Measurements from ENCODE around the gene TEX26. TPM values are rescaled to one million over a fixed set of nuclear protein-coding genes. Genes with fewer than 3 reads are reported as not detected.

TEX26 gene
- polyA plus RNA-seq, 1 experiment: not detected

DNA sequence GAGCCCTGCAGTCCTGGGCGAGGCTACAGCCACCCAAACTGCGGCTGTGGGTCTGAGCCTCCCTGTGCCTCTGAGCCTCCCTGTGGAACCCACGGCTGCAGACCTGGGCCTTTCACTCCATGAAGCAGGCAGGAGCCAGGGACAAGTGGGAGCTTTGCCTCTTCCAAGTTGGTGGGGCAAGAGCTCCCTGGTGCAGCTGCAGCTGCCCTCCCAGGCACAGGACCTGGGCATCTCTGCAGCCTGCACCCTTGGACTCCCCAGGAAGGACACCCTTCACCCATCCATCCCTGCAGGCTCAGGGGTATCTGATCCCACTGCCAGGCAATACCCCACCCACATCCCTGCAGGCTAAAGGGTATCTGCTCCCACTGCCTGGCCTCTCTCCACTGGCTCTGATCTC lies 2.3 kb downstream of the TEX26 start:
- no peak for DNase-seq (ENCODE audit: low read depth)
- ChIA-PET CTCF (interaction anchor here (0.9 kb wide), 1 partner anchor 9 kb away, joined by 4 read pairs; no protein-coding TSS in a partner anchor), POLR2A (no interaction called here)
- H3K4me3 ChIP-seq (ENCODE audit: low read depth, low read length): no peak overlapping the region
- no peaks in the 10 kb centered on the region for H3K36me3 ChIP-seq (ENCODE audit: control insufficient read depth, insufficient read depth, low read length)
- peaks cover 13% of the 10 kb centered on the region for H3K27me3 ChIP-seq (ENCODE audit: control insufficient read depth, insufficient read depth, low read length)
- TF ChIP-seq, protein P1, sequence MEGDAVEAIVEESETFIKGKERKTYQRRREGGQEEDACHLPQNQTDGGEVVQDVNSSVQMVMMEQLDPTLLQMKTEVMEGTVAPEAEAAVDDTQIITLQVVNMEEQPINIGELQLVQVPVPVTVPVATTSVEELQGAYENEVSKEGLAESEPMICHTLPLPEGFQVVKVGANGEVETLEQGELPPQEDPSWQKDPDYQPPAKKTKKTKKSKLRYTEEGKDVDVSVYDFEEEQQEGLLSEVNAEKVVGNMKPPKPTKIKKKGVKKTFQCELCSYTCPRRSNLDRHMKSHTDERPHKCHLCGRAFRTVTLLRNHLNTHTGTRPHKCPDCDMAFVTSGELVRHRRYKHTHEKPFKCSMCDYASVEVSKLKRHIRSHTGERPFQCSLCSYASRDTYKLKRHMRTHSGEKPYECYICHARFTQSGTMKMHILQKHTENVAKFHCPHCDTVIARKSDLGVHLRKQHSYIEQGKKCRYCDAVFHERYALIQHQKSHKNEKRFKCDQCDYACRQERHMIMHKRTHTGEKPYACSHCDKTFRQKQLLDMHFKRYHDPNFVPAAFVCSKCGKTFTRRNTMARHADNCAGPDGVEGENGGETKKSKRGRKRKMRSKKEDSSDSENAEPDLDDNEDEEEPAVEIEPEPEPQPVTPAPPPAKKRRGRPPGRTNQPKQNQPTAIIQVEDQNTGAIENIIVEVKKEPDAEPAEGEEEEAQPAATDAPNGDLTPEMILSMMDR (IDR thresholded peaks at IDR 0.05; ENCODE audit: insufficient read depth, low read depth, low read length): no peak

GRCh38 chr13:30936971-30937370 lies 4.5 kb downstream of the TEX26 start:
- TF ChIP-seq, protein P1 (IDR thresholded peaks at IDR 0.05; ENCODE audit: insufficient read depth, low read depth, low read length): no peak
- no peak for DNase-seq (ENCODE audit: low read depth)
- CTCF ChIA-PET: no interaction called here
- Histone ChIP-seq H3K4me3 (ENCODE audit: low read depth, low read length) (no peak overlapping the region), H3K27me3 (ENCODE audit: control insufficient read depth, insufficient read depth, low read length) (peaks cover 9% of the 10 kb centered on the region), H3K36me3 (ENCODE audit: control insufficient read depth, insufficient read depth, low read length) (no peaks in the 10 kb centered on the region)
- POLR2A ChIA-PET: no interaction called here

DNA sequence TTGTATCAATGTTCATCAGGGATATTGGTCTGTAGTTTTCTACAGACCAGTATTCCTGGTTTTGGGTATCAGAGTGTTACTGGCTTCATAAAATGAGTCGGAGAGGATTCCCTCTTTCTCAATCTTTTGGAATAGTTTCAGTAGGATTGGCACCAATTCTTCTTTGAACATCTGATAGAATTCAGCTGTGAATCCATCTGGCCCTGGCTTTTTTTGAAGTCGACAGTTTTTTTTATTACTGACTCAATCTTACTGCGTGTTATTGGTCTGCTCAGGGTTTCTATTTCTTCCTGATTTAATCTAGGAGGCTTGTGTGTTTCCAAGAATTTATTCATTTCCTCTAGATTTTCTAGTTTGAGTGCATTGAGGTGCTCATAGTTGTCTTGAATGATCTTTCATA lies 11.4 kb downstream of the TEX26 start:
- H3K27me3 ChIP-seq (ENCODE audit: control insufficient read depth, insufficient read depth, low read length): peaks cover 2% of the 10 kb centered on the region
- TF ChIP-seq, protein P1 (IDR thresholded peaks at IDR 0.05; ENCODE audit: insufficient read depth, low read depth, low read length): no peak
- ChIA-PET POLR2A (no interaction called here), CTCF (interaction anchor here (1.2 kb wide), 1 partner anchor 9 kb away, joined by 4 read pairs; no protein-coding TSS in a partner anchor)
- no peak for DNase-seq (ENCODE audit: low read depth)
- H3K36me3 ChIP-seq (ENCODE audit: control insufficient read depth, insufficient read depth, low read length): no peaks in the 10 kb centered on the region
- H3K4me3 ChIP-seq (ENCODE audit: low read depth, low read length): no peak overlapping the region

- TF ChIP-seq, protein P1 (IDR thresholded peaks at IDR 0.05; ENCODE audit: insufficient read depth, low read depth, low read length): no peak
- peaks cover 9% of the 10 kb centered on the region for H3K27me3 ChIP-seq (ENCODE audit: control insufficient read depth, insufficient read depth, low read length)
- CTCF ChIA-PET: no interaction called here
- POLR2A ChIA-PET: no interaction called here
- H3K4me3 ChIP-seq (ENCODE audit: low read depth, low read length): no peak overlapping the region
- no peak for DNase-seq (ENCODE audit: low read depth)
- no peaks in the 10 kb centered on the region for H3K36me3 ChIP-seq (ENCODE audit: control insufficient read depth, insufficient read depth, low read length)
Measured at GRCh38 chr13:30957258-30957943, 24.9 kb downstream of the TEX26 start.

DNA sequence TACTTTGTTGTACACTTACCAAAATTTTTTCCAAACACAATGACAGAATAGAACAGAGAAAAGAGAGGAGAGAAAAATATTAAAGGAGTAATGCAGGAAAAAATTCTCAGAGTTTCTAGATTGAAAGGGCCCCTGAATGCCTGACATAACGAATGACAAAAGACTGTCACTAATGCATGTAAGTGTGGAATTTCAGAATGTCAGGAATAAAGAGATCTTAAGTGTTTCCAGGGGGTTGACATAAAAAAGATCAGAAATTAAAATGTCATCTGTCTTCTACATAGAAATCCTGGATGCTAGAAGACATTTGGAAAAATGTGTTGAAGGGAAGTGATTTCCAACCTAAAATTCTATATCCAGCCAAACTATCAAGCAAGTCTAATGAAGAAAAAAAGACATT lies 27.2 kb downstream of the TEX26 start:
- peaks cover 2% of the 10 kb centered on the region for H3K27me3 ChIP-seq (ENCODE audit: control insufficient read depth, insufficient read depth, low read length)
- H3K4me3 ChIP-seq (ENCODE audit: low read depth, low read length): no peak overlapping the region
- CTCF ChIA-PET: no interaction called here
- POLR2A ChIA-PET: no interaction called here
- TF ChIP-seq, protein P1 (IDR thresholded peaks at IDR 0.05; ENCODE audit: insufficient read depth, low read depth, low read length): no peak
- no peaks in the 10 kb centered on the region for H3K36me3 ChIP-seq (ENCODE audit: control insufficient read depth, insufficient read depth, low read length)
- DNase-seq (ENCODE audit: low read depth): no peak

Measured in BJ (cell line).